AG10803 (cell line): ENCODE results near the gene OXA1L.
"Not testable (repeated sequence)": the region's sequence is repeated elsewhere in the genome, so short reads cannot be mapped to it uniquely, and the experiment has no call there.

Source experiments
- DNase-seq: peaks from one replicate; pipeline ENCODE4 v3.0.0; 2010; ENCODE audit warnings: low read depth
- H3K4me3 ChIP-seq: 2 replicates; pipeline ENCODE4 v1.5.1; 2011; ENCODE audit warnings: mild to moderate bottlenecking, low read length, control low read depth
- TF ChIP-seq, protein P1 (sequence below): conservative IDR thresholded peaks from 2 replicates; pipeline ENCODE4 v1.5.1; 2011; ENCODE audit warnings: mild to moderate bottlenecking, low read length, control low read depth, inconsistent platforms

Gene OXA1L

DNA sequence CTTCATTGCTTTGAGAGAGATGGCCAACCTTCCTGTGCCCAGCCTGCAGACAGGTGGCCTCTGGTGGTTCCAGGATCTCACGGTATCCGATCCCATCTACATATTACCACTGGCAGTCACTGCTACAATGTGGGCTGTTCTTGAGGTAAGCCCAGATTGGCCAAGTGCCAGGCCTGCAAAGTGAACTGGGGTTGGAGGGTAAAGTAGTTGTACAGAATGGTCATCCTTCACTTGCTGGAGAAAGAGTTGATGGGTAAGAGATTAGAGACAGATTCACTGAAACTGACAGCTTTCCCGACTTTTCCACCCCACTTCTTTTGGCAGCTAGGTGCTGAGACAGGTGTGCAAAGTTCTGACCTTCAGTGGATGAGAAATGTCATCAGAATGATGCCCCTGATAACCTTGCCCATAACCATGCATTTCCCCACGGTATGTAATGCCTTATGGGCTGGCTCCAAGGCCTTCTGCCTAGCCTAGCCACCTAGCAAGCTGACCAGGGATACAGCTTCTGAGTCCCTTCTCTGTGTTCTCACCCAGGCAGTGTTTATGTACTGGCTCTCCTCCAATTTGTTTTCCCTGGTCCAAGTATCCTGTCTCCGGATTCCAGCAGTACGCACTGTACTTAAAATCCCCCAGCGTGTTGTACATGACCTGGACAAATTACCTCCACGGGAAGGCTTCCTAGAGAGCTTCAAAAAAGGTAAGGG, 4.1 kb downstream of the OXA1L start:
- DNase-seq: no peak
- TF ChIP-seq, protein P1, sequence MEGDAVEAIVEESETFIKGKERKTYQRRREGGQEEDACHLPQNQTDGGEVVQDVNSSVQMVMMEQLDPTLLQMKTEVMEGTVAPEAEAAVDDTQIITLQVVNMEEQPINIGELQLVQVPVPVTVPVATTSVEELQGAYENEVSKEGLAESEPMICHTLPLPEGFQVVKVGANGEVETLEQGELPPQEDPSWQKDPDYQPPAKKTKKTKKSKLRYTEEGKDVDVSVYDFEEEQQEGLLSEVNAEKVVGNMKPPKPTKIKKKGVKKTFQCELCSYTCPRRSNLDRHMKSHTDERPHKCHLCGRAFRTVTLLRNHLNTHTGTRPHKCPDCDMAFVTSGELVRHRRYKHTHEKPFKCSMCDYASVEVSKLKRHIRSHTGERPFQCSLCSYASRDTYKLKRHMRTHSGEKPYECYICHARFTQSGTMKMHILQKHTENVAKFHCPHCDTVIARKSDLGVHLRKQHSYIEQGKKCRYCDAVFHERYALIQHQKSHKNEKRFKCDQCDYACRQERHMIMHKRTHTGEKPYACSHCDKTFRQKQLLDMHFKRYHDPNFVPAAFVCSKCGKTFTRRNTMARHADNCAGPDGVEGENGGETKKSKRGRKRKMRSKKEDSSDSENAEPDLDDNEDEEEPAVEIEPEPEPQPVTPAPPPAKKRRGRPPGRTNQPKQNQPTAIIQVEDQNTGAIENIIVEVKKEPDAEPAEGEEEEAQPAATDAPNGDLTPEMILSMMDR: no peak
- H3K4me3 ChIP-seq: no peak overlapping the region

DNA sequence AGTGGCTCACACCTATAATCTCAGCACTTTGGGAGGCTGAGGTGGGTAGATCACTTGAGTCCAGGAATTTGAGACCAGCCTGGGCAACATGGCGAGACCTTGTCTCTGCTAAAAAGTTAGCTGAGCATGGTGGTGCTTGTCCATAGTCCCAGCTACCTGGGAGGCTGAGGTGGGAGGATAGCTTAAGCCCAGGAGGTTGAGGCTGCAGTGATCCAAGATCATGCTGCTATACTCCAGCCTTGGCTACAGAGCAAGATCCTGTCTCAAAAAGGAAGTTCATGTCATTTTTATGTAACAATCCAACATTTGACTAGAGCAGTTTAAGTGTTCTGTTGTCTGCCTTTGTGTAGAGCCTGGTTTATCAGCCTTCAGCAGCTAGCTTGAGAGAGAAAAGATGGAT, 6.2 kb downstream of the OXA1L start:
- DNase-seq: no peak
- TF ChIP-seq, protein P1: no peak
- no peak overlapping the region for H3K4me3 ChIP-seq

DNA sequence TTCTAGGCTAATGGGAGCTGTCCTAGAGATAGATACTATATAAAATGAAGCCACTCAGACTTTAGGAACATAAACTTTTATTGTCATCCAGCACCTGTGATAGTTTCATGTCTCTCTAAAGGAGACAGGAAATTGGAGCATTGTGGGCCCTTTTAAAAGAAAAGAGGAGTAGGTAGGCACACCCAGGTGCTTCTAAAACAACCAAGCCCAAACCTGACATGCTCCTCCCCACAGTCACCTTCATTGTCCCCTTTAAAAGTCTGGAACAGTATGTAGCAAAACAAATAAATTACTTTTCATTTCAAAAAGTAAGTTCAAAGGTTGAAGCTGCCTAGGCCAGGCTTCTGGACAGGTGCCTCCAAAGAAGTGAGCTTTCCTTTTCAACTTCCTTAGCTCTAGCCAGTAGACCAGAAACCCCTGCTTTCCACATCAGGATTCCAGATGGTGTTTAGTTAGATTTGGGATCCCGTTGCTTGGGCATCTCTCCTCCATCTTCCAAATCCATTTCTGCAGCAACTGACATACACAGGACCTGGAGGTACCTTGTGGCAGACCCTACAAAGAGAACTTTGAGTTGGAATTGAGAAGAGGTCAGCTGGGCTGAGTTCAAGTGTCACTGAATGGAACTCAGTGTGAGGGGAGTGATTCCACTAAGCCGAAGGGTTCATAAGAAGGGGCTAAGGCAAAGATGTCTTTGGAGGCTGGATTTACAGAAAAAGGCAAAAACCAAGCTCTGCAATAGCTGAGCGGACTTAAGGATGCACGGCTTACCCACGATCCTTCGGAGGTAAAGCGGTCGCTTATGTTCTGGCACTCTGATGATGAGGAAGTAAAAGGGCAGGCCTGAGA, 6.9 kb downstream of the OXA1L start:
- TF ChIP-seq, protein P1: no peak
- no peak for DNase-seq
- no peak overlapping the region for H3K4me3 ChIP-seq

DNA sequence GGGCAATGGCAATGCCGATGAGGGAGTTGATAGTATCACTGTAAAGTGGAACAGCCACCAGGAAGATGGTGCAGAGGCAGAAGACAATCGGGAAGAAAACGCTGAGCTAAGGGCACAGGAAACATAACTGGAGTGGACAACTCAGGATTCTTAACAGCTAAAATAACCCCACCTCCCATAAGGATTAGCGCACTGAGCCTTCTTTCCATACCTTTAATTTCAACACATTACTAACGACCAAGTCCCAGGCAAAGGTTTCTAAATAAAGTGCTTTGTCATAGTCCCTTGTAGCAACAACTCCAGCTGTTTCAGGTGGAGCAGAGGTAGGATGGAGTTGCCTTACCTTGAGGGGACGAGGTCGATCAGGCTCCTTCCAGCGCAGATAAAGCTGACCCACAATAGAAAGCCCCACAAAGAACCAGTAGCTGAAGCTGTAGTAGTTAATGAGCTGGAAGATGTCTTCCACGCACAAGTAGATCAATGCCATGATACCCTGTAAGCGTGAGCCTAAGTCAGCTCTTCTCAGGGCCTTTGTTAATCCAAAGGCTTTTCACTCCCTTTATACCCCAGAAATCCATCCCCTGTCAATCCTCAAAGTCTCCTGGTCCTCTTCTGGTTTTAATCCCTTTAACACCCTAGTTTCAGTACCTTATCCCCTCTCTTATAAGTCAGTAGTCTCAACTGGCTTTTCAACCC, 7.7 kb downstream of the OXA1L start:
- TF ChIP-seq, protein P1: no peak
- DNase-seq: no peak
- H3K4me3 ChIP-seq: no peak overlapping the region

DNA sequence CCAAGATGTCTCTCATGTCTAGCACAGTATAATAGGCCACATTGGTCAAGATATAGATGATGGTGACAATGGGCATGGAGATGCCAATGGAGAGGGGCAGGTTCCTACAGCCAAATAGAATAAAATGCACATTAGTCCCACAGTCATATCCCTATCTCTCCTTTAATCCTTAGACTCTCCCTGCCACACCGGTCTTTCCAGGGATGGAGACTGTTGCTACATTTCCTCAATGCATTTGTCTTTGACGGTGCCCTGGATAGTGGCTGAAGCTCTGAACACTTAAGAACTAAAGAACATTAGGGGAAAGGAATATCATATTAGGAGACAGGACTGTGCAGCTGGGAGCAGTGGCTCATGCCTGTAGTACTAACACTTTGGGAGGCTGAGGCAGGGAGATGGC, 9.7 kb downstream of the OXA1L start:
- no peak for DNase-seq
- TF ChIP-seq, protein P1: no peak
- H3K4me3 ChIP-seq: no peak overlapping the region

DNA sequence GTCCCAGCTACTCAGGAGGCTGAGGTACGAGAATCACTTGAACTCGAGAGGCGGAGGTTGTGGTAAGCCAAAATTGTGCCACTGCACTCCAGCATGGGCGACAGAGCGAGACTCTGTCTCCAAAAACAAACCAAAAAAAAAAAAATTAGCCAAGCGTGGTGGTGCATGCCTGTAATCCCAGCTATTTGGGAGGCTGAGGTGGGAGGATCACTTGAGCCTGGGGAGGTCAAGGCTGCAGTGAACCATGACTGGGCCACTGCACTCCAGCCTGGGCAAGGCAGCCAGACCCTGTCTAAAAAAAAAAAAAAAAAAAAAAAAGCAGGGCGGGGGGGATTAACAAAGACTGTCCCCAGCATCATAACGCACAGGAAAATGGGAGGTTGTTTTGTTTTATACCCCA, 10.4 kb downstream of the OXA1L start:
- H3K4me3 ChIP-seq, DNase-seq: not testable (repeated sequence)

DNA sequence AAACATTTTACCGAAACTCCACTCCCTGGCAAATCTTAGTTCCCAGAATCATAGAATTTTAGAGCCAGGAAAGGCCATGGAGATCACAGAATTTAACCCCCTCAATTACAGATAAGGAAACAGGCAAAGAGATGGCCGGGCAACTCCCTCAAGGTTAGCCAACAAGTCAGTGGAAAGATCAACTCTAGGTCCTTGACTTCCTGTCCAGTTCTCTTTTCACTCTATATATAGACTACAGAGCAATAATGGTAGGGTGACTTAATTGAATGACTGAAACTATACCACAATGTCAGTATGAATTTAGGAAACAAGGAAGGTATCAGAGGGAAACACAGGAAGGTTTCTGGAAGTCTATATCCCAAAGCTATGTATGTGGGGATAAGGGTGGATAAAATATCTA, 11.6 kb downstream of the OXA1L start:
- no peak for DNase-seq
- TF ChIP-seq, protein P1: no peak
- H3K4me3 ChIP-seq: no peak overlapping the region
